HL-60/S4 treated with retinoic acid at 250 ng/mL for 4 days and 3 days (cell line): ENCODE data around the gene TSR3.

Experiments
- in situ Hi-C: fragments of 300-500 bp; cut with MboI; formaldehyde crosslinking; loops from 2 replicates; pipeline ENCODE4 v1.7.0; 2022; ENCODE audit warnings: low sequenced_read_pairs

TSR3 gene

GRCh38 chr16:1355591-1355990 lies 3.9 kb upstream of the TSR3 start:
- in situ Hi-C loops: no loop called here

DNA sequence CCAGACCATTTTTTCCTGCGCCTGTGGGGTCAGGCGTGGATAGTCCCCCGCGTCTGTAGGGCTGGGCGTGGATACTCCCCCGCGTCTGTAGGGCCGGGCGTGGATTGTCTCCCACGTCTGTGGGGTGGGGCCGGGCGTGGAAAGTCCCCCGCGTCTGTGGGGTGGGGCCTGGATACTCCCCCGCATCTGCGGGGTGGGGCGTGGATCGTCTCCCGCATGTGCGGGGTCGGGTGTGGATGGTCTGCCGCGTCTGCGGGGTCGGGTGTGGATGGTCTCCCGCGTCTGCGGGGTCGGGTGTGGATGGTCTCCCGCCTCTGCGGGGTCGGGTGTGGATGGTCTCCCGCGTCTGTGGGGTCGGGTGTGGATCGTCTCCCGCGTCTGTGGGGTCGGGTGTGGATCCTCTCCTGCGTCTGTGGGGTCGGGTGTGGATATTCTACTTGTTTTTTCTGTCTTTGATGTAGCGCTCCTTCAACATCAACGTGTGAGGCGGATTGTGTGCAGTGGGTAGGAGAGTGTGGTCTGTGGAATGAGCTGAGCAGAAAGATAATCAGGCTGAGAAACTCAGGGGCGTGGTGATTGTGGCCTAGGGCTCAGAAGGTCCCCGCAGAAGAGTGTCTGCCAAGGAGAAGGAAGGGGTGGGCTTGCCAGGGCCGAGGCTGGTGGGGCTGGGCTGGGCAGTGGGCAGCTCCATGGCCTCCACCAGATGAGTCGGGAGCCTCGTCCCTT lies 3.3 kb upstream of the TSR3 start:
- in situ Hi-C loops: no loop called here

DNA sequence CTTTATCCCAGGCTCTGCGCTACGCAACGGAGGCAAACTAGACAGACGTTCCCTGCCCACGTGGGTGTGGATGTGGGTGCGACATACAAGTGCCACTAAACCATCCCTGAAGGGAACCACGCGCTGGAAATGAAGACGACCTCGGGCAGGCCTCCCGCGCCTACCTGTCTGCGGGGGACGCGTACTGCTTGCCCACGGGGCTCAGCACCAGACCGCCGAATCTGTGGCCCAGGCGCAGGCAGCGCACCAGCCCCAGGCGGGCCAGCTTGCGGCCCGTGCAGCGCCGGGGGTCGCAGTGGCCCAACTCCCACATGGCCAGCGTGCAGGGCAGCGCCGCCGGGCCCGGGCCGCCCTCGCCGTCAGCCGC lies 480 bp downstream of the TSR3 start:
- in situ Hi-C loops: no loop called here

GRCh38 chr16:1350691-1351090 lies 987 bp downstream of the TSR3 start:
- in situ Hi-C loops: no loop called here

- in situ Hi-C loops: no loop called here
Measured at GRCh38 chr16:1349951-1350350, 1.7 kb downstream of the TSR3 start.

DNA sequence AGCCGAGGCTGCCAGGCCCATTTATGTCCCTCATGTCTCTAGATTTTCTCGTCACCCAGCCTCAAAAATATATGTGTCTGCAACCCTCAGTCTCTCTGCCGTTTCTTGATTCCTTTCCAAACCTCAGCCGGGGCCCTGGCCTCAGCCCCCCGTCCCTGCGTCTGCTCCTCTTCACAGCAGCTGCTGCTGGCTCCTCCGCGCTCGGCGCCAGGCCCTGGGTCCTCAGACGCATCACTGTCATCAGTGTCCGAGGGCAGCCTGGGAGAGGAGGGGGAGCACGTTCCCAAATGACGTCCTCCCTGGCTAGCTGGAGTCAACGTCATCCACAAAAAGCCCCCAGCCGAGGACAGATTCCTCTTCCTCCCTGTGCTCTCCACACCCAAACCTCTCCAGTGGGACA lies 2.3 kb downstream of the TSR3 start:
- in situ Hi-C loops: no loop called here

- in situ Hi-C loops: no loop called here
Measured at GRCh38 chr16:1348926-1349325, 2.8 kb downstream of the TSR3 start.

- in situ Hi-C loops: no loop called here
Measured at GRCh38 chr16:1348441-1348840, 3.2 kb downstream of the TSR3 start.

- in situ Hi-C loops: no loop called here
Measured at GRCh38 chr16:1347962-1348361, 3.7 kb downstream of the TSR3 start.

DNA sequence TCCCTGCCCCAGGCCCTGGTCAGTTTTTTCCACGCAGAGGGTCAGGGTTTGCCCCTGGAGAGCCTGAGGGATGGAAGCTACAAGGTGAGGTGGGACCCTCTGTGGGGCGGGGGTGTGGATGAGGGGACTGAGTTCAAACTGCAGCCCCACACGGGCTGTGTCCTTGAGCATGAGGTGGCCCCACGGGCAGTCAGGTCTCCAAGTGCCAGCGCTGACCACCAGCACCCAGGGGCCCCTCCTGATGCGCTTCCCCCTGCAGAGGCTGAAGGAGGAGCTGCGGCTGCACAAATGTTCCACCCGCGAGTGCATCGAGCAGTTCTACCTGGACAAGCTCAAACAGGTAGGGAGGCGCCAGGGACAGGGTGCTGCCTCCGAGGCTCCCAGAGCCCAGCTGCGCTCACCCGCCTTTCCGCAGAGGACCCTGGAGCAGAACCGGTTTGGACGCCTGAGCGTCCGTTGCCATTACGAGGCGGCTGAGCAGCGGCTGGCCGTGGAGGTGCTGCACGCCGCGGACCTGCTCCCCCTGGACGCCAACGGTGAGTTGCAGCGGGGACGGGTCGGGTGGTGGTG lies 4.3 kb downstream of the TSR3 start:
- in situ Hi-C loops: no loop called here

DNA sequence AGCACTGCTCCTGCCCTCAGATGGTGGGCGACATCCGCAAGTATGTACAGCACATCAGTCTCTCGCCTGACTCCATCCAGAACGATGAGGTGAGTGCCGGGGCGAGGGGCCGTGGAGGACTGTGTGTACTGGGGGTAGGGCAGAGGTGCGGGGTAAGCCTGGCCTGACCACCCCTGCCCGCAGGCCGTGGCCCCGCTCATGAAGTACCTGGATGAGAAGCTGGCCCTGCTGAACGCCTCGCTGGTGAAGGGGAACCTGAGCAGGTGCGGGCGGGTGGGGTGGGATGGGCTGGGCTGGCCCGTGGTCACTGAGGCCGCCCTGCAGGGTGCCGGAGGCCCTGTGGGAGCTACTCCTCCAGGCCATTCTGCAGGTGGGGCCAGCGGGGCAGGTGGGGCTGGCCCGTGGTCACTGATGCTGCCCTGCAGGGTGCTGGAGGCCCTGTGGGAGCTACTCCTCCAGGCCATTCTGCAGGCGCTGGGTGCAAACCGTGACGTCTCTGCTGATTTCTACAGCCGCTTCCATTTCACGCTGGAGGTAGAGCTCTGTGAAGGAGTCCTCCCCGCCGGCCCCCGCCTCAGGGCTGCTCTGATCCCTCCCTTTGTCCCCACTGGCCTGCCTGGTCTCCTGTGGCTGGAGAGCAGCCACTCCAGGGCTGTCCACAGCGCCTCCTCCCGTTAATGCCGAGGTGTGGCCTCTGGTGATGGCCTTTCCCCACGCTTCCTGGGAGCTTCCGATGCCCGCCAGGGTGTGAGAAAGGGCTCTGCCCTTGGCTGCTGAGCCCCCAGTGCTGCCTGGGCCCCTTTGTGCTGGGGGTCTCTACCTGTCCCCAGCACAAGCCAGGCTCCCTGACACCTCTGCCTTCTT lies 5.0 kb downstream of the TSR3 start:
- in situ Hi-C loops: no loop called here

DNA sequence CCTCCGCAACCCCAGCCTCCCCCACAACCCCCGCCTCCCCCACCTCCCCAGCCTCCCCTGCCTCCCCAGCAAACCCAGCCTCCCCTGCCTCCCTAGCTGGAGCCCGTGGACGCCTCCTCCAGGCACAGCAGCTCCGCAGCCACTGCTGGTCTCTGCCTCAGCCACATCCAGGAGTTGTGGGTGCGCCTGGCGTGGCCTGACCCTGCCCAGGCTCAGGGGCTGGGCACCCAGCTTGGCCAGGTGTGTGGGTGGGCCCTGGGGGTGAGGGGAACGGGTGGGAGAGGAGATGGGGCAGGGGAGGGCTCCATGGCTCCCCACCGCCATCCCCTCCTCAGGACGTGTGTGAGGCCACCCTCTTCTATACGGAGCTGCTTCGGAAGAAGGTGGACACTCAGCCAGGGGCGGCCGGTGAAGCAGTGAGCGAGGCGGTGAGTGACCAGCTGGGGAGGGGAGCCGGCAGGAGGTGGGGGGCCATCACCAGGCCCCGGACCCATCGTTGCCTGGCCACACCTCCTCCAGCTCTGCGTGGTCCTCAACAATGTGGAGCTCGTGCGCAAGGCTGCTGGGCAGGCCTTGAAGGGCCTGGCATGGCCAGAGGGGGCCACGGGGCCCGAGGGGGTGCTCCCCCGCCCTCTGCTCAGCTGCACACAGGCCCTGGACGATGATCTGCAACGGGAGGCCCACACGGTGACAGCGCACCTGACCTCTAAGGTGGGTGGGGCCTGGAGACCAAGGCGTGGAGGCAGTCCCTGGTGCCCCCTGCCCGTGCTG lies 5.8 kb downstream of the TSR3 start:
- in situ Hi-C loops: no loop called here

DNA sequence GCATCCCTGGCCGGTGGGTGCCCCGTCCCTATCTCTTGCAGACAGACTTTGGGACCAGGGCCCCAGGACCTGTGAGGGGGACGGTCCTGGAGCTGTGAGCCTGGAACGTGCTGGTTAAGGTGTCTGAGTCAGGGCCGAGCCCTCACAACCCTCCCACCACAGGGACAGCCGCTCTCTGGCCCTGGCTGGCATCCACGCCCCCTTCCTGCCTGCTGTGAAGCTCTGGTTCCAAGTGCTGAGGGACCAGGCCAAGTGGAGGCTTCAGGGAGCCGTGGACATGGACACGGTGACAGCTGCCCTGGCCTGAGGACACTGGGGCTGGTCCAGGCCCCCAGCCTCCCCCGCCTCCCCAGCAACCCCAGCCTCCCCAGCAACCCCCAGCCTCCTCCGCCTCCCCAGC lies 6.6 kb downstream of the TSR3 start:
- in situ Hi-C loops: no loop called here

GRCh38 chr16:1344499-1344898 lies 7.2 kb downstream of the TSR3 start:
- in situ Hi-C loops: no loop called here

DNA sequence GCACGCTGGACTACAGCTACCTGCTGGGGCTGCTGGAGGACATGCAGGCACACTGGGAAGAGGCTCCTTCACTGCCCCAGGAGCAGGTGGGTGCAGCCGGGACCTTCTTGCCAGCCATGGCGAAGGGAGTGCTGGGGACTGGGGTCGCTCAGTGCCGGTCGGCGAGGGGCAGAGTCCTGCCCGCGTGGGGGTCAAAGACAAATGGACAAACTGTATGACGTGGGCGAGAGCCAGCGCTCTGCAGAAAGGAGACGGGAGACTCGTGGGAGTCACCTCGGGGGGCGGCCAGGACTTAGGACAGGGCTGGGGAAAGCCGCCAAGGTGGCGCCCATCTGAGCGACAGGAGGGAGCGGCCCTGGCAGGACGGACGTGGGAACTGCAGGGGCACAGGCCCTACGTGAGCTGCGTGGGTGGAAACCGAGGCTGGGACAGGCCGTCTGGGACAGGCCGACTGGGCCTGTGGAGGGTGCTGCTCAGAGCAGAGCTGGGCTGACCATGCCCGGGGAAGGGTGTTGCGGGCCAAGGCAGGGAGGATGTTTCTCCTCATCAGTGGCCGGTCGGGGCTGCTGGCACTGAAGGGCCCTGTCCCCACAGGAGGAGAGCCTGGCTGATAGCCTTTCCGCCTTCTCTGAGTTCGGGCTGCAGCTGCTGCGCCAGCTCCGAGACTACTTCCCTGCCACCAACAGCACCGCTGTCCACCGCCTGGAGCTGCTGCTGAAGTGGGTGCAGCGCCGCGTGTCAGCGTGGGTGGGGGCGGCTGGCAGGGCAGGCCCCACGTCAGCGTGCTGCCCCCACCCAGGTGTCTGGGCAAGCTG lies 8.0 kb downstream of the TSR3 start:
- in situ Hi-C loops: no loop called here

- in situ Hi-C loops: no loop called here
Measured at GRCh38 chr16:1342526-1343427, 8.9 kb downstream of the TSR3 start.

DNA sequence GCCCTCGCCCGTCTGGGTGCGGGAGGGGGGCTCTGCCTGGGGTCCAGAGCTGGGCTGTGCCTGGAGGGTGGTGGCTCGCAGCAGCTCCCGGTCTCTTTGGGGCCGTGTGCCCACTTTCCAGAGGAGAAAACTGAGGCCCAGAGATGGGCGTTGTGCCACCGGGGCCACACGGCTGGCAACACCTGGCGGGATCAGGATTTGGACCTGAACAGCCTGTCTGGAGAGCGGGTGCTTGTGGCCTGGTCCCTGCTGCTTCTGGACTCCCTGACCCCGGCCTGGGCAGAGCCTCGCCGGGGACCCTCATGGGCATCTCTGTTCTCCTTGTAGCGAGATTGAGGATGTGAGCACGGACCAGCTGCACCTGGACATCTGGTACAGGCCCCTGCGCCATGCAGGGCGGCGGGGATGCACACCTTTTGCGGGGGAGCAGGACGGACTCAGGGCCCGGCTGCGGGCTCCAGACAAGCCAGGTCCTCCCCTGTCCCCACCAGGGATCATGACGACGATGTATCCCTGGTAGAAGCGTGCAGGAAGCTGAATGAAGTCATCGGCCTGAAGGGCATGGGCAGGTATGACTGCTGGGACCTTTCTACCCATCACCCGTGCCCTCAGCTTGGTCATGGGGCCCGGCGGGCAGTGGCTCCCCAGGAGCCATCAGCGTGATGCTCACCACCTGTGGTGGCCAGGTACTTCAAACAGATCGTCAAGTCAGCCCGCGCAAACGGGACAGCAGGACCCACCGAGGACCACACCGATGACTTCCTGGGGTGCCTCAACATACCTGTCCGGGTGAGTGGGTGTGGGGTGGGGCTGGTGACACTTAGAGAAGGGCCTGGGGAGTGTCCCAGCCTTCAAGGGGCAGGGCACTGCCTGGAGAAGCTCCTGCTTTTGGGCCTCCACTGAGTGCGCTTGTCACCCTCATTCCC lies 9.9 kb downstream of the TSR3 start:
- in situ Hi-C loops: no loop called here

GRCh38 chr16:1340730-1341494 lies 10.8 kb downstream of the TSR3 start:
- in situ Hi-C loops: no loop called here
